HEK293 (cell line): Measurements from ENCODE around the gene SORT1.

Experiments
- YY2 ChIP-seq: fragments of 450-650 bp; formaldehyde crosslinking; IDR thresholded peaks from 2 replicates; pipeline ENCODE4 v1.5.1; 2016; ENCODE audit warnings: missing biosample characterization, missing genetic modification characterization
- ZNF146 ChIP-seq: fragments of 450-650 bp; formaldehyde crosslinking; IDR thresholded peaks from 2 replicates; pipeline ENCODE4 v1.5.1; 2016; ENCODE audit warnings: missing biosample characterization, missing genetic modification characterization
- ZNF19 ChIP-seq: fragments of 450-650 bp; formaldehyde crosslinking; IDR thresholded peaks from 2 replicates; pipeline ENCODE4; 2016; ENCODE audit warnings: missing biosample characterization, missing genetic modification characterization, low read depth
- ZNF266 ChIP-seq: fragments of 450-650 bp; formaldehyde crosslinking; IDR thresholded peaks from 2 replicates; pipeline ENCODE4 v1.5.1; 2016; ENCODE audit warnings: missing biosample characterization, missing genetic modification characterization, low read depth
- ZNF785 ChIP-seq: fragments of 450-650 bp; formaldehyde crosslinking; IDR thresholded peaks from 2 replicates; pipeline ENCODE4 v1.5.1; 2016; ENCODE audit warnings: missing biosample characterization, missing genetic modification characterization

DNA sequence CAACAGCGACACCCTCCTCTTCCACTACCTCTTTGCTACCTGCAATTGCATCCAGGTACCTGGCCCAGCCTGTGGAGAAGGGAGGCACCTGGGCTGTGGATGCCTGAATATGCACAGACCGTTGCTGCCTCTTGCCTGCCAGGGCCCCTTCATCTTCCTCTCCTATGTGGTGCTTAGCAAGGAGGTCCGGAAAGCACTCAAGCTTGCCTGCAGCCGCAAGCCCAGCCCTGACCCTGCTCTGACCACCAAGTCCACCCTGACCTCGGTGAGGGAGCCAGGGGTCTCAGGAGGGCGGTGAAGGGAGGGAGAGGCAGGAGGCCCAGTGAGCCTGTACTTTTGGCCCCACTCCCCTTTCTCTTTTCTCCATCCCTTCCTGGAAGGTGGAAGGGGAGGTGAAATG, 126.3 kb downstream of the SORT1 start:
- no peak for TF ChIP-seq ZNF146 (tag by site-specific recombination)
- no peak for TF ChIP-seq YY2
- TF ChIP-seq ZNF785 (tag by site-specific recombination): no peak
- TF ChIP-seq ZNF266: no peak
- TF ChIP-seq ZNF19 (tag by site-specific recombination): no peak
